Stimulated activated CD8-positive, alpha-beta memory T cell treated with anti-CD3 and anti-CD28 coated beads, Interleukin-12 subunit alpha, Interleukin-12 subunit beta, amount 100 ng/mL, for 24 hours (primary cell): ENCODE data around the gene C10orf62.
"Not testable (repeated sequence)": the region's sequence is repeated elsewhere in the genome, so short reads cannot be mapped to it uniquely, and the experiment has no call there.

ENCODE experiments used
- DNase-seq: peaks from one replicate; pipeline ENCODE4 v3.0.0-alpha.2; 2020; ENCODE audit errors: extremely low read depth

Gene C10orf62

GRCh38 chr10:97564776-97565175 is 24.7 kb upstream of the C10orf62 start:
- no peak for DNase-seq

GRCh38 chr10:97566336-97566996 is 23.1 kb upstream of the C10orf62 start:
- no peak for DNase-seq

DNA sequence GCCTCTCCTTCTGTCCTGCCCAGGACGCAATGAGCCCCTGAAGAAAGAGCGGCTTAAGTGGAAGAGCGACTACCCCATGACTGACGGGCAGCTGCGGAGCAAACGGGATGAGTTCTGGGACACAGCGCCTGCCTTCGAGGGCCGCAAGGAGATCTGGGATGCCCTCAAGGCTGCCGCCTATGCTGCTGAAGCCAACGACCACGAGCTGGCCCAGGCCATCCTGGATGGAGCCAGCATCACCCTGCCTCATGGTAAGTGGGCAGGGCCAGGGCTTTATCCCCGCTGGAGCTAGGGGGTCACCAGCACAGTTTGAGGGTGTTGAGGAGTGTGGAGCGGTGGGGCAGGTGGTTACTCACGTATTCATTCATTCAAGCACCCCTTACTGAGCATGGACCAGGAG is 21.6 kb upstream of the C10orf62 start:
- no peak for DNase-seq

GRCh38 chr10:97570146-97570788 is 19.3 kb upstream of the C10orf62 start:
- DNase-seq: no peak

- DNase-seq: no peak
Measured at GRCh38 chr10:97570789-97571471, 18.6 kb upstream of the C10orf62 start.

DNA sequence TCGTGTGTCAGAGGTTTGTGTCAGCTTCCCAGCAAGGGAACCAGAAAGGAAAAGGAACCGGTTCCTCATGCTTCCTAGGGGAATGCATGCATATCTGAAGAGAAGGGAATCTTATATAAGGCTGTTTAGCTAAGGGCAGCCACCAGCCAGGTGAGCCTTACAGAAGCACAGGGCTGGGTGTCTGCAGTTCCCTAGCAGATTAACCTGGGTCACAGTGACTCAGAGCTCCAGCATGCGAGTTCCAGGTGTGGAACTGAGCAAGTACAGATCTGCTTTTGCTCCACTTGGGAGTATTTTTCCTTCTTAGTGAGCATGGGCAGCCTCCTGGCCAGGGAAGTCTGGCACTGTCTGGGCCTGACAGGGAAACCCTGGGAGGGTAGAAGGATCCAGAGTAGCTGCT is 17.9 kb upstream of the C10orf62 start:
- DNase-seq: no peak

GRCh38 chr10:97572214-97572989 is 17.1 kb upstream of the C10orf62 start, which contains the start of gene ANKRD2:
ANKRD2 (plus strand) TSS chr10:97572779; CDS start chr10:97572789, 10 bp downstream.
- DNase-seq: peak; percentile 19

GRCh38 chr10:97573021-97573420 is 16.5 kb upstream of the C10orf62 start:
- DNase-seq: no peak

GRCh38 chr10:97573672-97574071 is 15.8 kb upstream of the C10orf62 start:
- no peak for DNase-seq

- no peak for DNase-seq
Measured at GRCh38 chr10:97574374-97575126, 15.0 kb upstream of the C10orf62 start.

- no peak for DNase-seq
Measured at GRCh38 chr10:97575127-97575668, 14.3 kb upstream of the C10orf62 start.

- DNase-seq: not testable (repeated sequence)
Measured at GRCh38 chr10:97576487-97576886, 13.0 kb upstream of the C10orf62 start.

GRCh38 chr10:97577701-97578100 is 11.8 kb upstream of the C10orf62 start:
- no peak for DNase-seq

- no peak for DNase-seq
Measured at GRCh38 chr10:97578171-97578844, 11.2 kb upstream of the C10orf62 start.

DNA sequence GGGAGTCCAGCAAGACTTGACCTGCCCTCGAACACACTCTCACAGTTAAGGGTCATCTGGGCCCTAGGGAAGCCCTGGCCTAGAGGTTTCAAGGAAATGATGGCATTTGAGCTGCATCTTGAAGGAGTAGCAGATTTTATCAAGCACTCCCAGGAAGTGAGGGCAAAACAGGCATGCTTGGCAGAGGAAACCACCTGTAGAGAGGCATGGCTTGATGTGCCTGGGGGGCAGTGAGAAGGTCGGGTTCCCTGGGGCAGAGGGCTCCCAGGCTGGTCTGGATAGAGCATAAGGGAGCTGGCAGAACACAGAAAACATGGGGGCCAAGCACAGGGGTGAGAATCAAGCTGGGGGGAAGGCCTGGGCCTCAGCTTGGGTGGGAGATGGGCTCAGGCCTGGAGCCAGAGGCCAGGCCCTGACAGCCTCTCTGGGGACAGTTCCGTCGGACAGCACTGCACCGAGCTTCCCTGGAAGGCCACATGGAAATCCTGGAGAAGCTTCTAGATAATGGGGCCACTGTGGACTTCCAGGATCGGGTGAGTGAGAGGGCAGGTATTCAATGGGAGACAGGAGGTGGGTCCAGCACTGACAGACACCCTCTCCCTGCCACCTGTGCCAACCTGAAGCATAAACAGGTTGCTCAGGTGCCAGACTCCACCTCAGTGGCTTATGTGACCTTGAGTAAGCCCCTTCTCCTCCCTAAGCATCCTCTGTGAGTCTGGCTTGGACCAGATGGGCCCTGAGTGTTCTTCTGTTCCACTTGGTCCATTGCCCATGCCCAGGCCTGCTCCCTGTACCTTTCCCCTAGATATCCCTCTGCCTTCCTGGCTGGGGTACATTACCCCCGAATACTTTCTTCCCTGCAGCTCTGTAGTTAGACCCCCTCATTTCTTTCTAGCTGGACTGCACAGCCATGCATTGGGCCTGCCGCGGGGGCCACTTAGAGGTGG is 8.8 kb upstream of the C10orf62 start:
- DNase-seq: no peak

GRCh38 chr10:97582169-97582568 is 7.4 kb upstream of the C10orf62 start:
- DNase-seq: no peak

DNA sequence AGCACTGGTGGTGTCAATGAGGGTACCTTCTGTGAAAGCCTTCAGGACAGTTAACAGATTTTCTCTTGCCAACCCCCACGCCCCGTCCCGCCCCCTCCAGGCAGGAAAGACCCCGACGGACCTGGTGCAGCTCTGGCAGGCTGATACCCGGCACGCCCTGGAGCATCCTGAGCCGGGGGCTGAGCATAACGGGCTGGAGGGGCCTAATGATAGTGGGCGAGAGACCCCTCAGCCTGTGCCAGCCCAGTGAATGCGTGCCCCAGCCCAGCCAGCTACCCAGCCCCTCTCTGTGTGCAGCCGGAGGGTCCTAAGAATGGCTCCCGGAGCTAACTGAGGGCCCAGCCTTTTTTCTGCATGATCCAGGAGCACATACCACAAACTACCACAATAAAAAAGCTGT is 6.0 kb upstream of the C10orf62 start:
- no peak for DNase-seq

DNA sequence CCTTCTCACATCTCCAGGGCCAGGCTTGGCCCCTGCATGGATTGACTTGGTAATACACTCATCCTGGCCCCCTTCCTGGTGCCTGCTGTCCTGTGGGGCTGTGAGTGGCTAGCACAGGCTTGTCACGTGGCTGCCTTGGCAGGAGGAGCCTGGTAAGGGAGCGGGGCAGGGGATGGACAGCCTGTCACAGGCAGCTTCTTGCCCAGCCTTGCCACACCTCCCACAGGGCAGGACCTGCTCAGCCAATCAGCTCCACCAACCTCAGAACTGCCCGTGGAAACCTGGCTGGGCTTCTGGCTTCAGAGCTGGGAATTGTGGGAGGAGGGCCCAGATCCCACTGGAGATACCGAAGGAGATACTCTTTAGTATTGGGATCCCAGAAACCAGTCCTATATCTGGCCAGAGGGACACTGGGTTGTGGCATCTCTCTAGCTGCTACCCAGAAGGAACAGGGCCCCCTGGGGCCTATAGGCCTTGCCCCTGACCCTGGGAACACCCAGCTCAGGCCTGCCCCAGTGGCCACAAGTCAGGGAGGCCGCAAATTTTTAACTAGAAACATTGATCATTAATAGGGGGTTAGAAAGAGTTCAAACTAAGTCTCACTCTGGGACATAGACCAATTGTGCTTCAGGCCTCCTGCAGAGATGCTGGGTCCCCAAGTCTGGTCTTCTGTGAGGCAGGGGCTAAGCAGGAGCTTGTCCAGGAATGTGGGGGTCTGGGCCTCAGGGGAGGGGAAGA is 5.3 kb upstream of the C10orf62 start, which contains the start of gene HOGA1:
Gene HOGA1, plus strand, starts transcription at position 330 of the 738 bp plus-strand sequence. Its CDS starts 315 bp downstream, at position 645.
- no peak for DNase-seq
